Measurements from ENCODE around the gene LSS. TPM values are rescaled to one million over a fixed set of nuclear protein-coding genes. Genes with fewer than 3 reads are reported as not detected.

LSS gene
- total and polyA plus RNA-seq, 2 of the 4 experiments (the other 2 are of a cell fraction), result 43.4 to 58.1 TPM

DNA sequence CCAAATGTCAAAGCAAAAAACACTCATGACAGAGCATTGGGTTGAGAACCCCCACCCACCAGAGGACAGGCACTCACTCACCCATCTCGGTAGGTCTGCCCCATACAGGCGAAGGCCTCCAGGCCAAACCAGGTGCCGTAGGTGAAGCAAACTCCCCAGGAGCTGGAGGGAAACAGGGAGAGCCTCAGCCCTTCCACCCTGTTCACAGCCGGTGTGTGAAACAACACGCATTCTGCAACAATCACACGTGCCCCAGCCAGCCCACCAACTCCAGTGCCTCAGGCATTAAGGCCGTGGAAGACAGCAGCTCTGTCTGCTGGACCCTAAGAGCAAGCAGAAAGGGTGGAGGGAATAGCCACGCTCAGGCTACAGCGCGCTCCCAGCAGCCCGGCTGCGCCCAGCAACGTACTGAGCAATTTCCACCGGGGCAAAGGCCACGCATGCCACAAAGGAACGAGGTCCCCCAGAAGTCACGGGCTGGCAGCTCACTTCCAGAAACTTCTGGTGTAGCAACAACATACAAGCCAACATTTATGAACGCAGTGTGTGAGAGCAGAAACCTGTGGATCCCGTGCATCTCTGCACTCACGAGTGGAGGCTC lies 32.9 kb downstream of the LSS start:
- in situ Hi-C loops (cut with MboI; ENCODE audit: low sequenced_read_pairs), result no loop called here
- dilution Hi-C loops (cut with HindIII; ENCODE audit: low sequenced_read_pairs, unreplicated experiment), result no loop called here

More for the DNA sequence above, 32.9 kb downstream of the LSS start:
- H3K9me3 ChIP-seq (ENCODE audit: control insufficient read depth, insufficient read depth, low read length), result no peaks in the 10 kb centered on the region
- no peak overlapping the region for H2BK5ac ChIP-seq (ENCODE audit: low read depth, low read length, poor library complexity, severe bottlenecking)
- no peak overlapping the region for H2AFZ ChIP-seq (replicated peaks; ENCODE audit: low read length, poor library complexity)
- no peak overlapping the region for H3K4me3 ChIP-seq (ENCODE audit: insufficient read depth, low read depth, low read length)
- no peak overlapping the region for H4K8ac ChIP-seq (ENCODE audit: low read depth in 2 of 2, low read length in 2 of 2)
- 95% methylated on average over 11 of the region's 20 CpGs; no CpG with 5 or more reads in 1 of the 2 experiments for WGBS, 2 experiments (ENCODE audit: extremely low coverage in 2 of 2, insufficient read length in 1 of 2)
- H3K18ac ChIP-seq (ENCODE audit: low read depth, low read length), result no peak overlapping the region
- H3K9ac ChIP-seq (ENCODE audit: low read depth, low read length), result no peak overlapping the region
- ChIA-PET CTCF (no interaction called here), POLR2A (ENCODE audit: unreplicated experiment) (no interaction called here)
- no peak for ATAC-seq (ENCODE audit: low read depth)
- no peak overlapping the region for H2BK15ac ChIP-seq (ENCODE audit: low read depth, low read length)
- H3K14ac ChIP-seq (replicated peaks; ENCODE audit: low read depth, low read length), result no peak overlapping the region
- H4K20me1 ChIP-seq (ENCODE audit: insufficient read depth, low read length), result no peaks in the 10 kb centered on the region
- BruUV-seq (replicated peaks), result no TSS peak
- peaks cover 8% of the 10 kb centered on the region for H3K4me1 ChIP-seq (ENCODE audit: control insufficient read depth, insufficient read depth, low read length)
- H4K91ac ChIP-seq (ENCODE audit: insufficient read depth, low read depth, low read length), result no peak overlapping the region
- no peak overlapping the region for H2BK120ac ChIP-seq (ENCODE audit: low read depth, low read length)
- intact Hi-C loops (cut with micrococcal nuclease), result no loop called here
- no peak overlapping the region for H3K27ac ChIP-seq (ENCODE audit: insufficient read depth, low read length)
- no peak for DNase-seq
- no peaks in the 10 kb centered on the region for H3K27me3 ChIP-seq (ENCODE audit: control insufficient read depth, insufficient read depth, low read length)
- no peak overlapping the region for H4K5ac ChIP-seq (ENCODE audit: low read depth, low read length)
- no peak overlapping the region for H3K56ac ChIP-seq (ENCODE audit: extremely low read depth, insufficient read depth, low read length)
- no peak overlapping the region for H2AK9ac ChIP-seq (replicated peaks; ENCODE audit: low read depth, low read length, poor library complexity)
- H3K23ac ChIP-seq (ENCODE audit: low read depth, low read length), result no peak overlapping the region
- peaks cover 14% of the 10 kb centered on the region for H3K9me1 ChIP-seq (ENCODE audit: insufficient read depth, low read length)
- 0 out of 4 replicates have a peak, but pooled peaks cover 0 to 3% of the 10 kb centered on the region in 2 experiments for H3K79me1 ChIP-seq (ENCODE audit: low read depth in 1 of 2, low read length in 2 of 2)
- TF ChIP-seq CEBPB (IDR thresholded peaks at IDR 0.05; ENCODE audit: low read depth, low read length) (no peak), RCOR1 (IDR thresholded peaks at IDR 0.05; ENCODE audit: insufficient replicate concordance, low read length) (no peak), FOS (IDR thresholded peaks at IDR 0.05; ENCODE audit: low read depth, low read length) (no peak), MAFK (IDR thresholded peaks at IDR 0.05; ENCODE audit: low read depth, low read length) (no peak), SMC3 (IDR thresholded peaks at IDR 0.05; ENCODE audit: low read depth, low read length) (no peak), RAD21 (IDR thresholded peaks at IDR 0.05; ENCODE audit: low read length) (no peak), RFX5 (IDR thresholded peaks at IDR 0.05; ENCODE audit: low read depth, low read length) (no peak), CHD1 (IDR thresholded peaks at IDR 0.05; ENCODE audit: low read depth, low read length) (no peak), BHLHE40 (IDR thresholded peaks at IDR 0.05; ENCODE audit: low read depth, low read length) (no peak), MAZ (IDR thresholded peaks at IDR 0.05; ENCODE audit: borderline replicate concordance, low read depth, low read length) (no peak), POLR2A (IDR thresholded peaks at IDR 0.05; ENCODE audit: low read depth, low read length) (no peak), MXI1 (IDR thresholded peaks at IDR 0.05; ENCODE audit: borderline replicate concordance, low read depth, low read length) (no peak), NFE2L2 (IDR thresholded peaks at IDR 0.05; ENCODE audit: low read depth, low read length) (no peak)
- TF ChIP-seq, protein P1, sequence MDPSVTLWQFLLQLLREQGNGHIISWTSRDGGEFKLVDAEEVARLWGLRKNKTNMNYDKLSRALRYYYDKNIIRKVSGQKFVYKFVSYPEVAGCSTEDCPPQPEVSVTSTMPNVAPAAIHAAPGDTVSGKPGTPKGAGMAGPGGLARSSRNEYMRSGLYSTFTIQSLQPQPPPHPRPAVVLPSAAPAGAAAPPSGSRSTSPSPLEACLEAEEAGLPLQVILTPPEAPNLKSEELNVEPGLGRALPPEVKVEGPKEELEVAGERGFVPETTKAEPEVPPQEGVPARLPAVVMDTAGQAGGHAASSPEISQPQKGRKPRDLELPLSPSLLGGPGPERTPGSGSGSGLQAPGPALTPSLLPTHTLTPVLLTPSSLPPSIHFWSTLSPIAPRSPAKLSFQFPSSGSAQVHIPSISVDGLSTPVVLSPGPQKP (IDR thresholded peaks at IDR 0.05; ENCODE audit: borderline replicate concordance, low read depth, low read length), result no peak
- TF ChIP-seq, protein P2, sequence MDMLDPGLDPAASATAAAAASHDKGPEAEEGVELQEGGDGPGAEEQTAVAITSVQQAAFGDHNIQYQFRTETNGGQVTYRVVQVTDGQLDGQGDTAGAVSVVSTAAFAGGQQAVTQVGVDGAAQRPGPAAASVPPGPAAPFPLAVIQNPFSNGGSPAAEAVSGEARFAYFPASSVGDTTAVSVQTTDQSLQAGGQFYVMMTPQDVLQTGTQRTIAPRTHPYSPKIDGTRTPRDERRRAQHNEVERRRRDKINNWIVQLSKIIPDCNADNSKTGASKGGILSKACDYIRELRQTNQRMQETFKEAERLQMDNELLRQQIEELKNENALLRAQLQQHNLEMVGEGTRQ (IDR thresholded peaks at IDR 0.05; ENCODE audit: low read depth, low read length), result no peak
- TF ChIP-seq, protein P3, sequence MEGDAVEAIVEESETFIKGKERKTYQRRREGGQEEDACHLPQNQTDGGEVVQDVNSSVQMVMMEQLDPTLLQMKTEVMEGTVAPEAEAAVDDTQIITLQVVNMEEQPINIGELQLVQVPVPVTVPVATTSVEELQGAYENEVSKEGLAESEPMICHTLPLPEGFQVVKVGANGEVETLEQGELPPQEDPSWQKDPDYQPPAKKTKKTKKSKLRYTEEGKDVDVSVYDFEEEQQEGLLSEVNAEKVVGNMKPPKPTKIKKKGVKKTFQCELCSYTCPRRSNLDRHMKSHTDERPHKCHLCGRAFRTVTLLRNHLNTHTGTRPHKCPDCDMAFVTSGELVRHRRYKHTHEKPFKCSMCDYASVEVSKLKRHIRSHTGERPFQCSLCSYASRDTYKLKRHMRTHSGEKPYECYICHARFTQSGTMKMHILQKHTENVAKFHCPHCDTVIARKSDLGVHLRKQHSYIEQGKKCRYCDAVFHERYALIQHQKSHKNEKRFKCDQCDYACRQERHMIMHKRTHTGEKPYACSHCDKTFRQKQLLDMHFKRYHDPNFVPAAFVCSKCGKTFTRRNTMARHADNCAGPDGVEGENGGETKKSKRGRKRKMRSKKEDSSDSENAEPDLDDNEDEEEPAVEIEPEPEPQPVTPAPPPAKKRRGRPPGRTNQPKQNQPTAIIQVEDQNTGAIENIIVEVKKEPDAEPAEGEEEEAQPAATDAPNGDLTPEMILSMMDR (conservative IDR thresholded peaks at IDR 0.05; ENCODE audit: low read depth, low read length), result no peak
- H2AK5ac ChIP-seq (ENCODE audit: low read depth, low read length), result no peak overlapping the region
- no peak overlapping the region for H3K4ac ChIP-seq (ENCODE audit: low read depth, low read length)
- H3K4me2 ChIP-seq (ENCODE audit: low read depth, low read length), result no peak overlapping the region
- H3K36me3 ChIP-seq (ENCODE audit: control insufficient read depth, insufficient read depth, low read length), result peaks cover 46% of the 10 kb centered on the region
- no peak overlapping the region for H2BK20ac ChIP-seq (ENCODE audit: low read depth, low read length)
